ENCODE data around the gene TRIM10.

The TRIM10 gene

GRCh38 chr6:30162265-30163089, 1.5 kb upstream of the TRIM10 start:
- peak overlapping the region; percentile 69 to 80 for H3K4me3 ChIP-seq (ENCODE audit: low read length in 2 of 2)
- H3K36me3 ChIP-seq (ENCODE audit: control insufficient read depth in 2 of 2, insufficient read depth in 2 of 2, low read length in 2 of 2), result peaks cover 3% of the 10 kb centered on the region in 2 donors
- no peaks in the 10 kb centered on the region for H3K27me3 ChIP-seq (ENCODE audit: control insufficient read depth in 2 of 2, insufficient read depth in 2 of 2, low read length in 2 of 2)
- H3K9me3 ChIP-seq (ENCODE audit: control insufficient read depth in 2 of 2, low read length in 2 of 2), result no peaks in the 10 kb centered on the region
- H3K4me1 ChIP-seq (ENCODE audit: control insufficient read depth in 2 of 2, insufficient read depth in 2 of 2, low read length in 2 of 2), result peaks cover 7 to 8% of the 10 kb centered on the region in 2 donors
- H3K9ac ChIP-seq (ENCODE audit: low read depth in 1 of 2, low read length in 2 of 2), result peak overlapping the region in 1 of 2 donors; percentile 91
- peak overlapping the region; percentile 92 to 94 for H3K27ac ChIP-seq (ENCODE audit: low read depth in 2 of 2, low read length in 2 of 2)

- Histone ChIP-seq H3K9ac (ENCODE audit: low read depth in 1 of 2, low read length in 2 of 2) (no peak overlapping the region), H3K27ac (ENCODE audit: low read depth in 2 of 2, low read length in 2 of 2) (no peak overlapping the region), H3K36me3 (ENCODE audit: control insufficient read depth in 2 of 2, insufficient read depth in 2 of 2, low read length in 2 of 2) (no peaks in the 10 kb centered on the region), H3K27me3 (ENCODE audit: control insufficient read depth in 2 of 2, insufficient read depth in 2 of 2, low read length in 2 of 2) (no peaks in the 10 kb centered on the region), H3K4me1 (ENCODE audit: control insufficient read depth in 2 of 2, insufficient read depth in 2 of 2, low read length in 2 of 2) (peaks cover 18 to 20% of the 10 kb centered on the region in 2 donors), H3K4me3 (ENCODE audit: low read length in 2 of 2) (no peak overlapping the region), H3K9me3 (ENCODE audit: control insufficient read depth in 2 of 2, low read length in 2 of 2) (no peaks in the 10 kb centered on the region)
These were observed 815 bp downstream of the TRIM10 start for GRCh38 chr6:30160008-30160784.

GRCh38 chr6:30158475-30159040, 2.5 kb downstream of the TRIM10 start:
- H3K27ac ChIP-seq (ENCODE audit: low read depth in 2 of 2, low read length in 2 of 2), result no peak overlapping the region

GRCh38 chr6:30157999-30158398, 3.0 kb downstream of the TRIM10 start:
- H3K4me3 ChIP-seq (ENCODE audit: low read length in 2 of 2), result no peak overlapping the region
- no peaks in the 10 kb centered on the region for H3K27me3 ChIP-seq (ENCODE audit: control insufficient read depth in 2 of 2, insufficient read depth in 2 of 2, low read length in 2 of 2)
- H3K9me3 ChIP-seq (ENCODE audit: control insufficient read depth in 2 of 2, low read length in 2 of 2), result no peaks in the 10 kb centered on the region
- no peak overlapping the region for H3K27ac ChIP-seq (ENCODE audit: low read depth in 2 of 2, low read length in 2 of 2)
- peaks cover 24 to 32% of the 10 kb centered on the region in 2 donors for H3K4me1 ChIP-seq (ENCODE audit: control insufficient read depth in 2 of 2, insufficient read depth in 2 of 2, low read length in 2 of 2)
- no peaks in the 10 kb centered on the region for H3K36me3 ChIP-seq (ENCODE audit: control insufficient read depth in 2 of 2, insufficient read depth in 2 of 2, low read length in 2 of 2)
- H3K9ac ChIP-seq (ENCODE audit: low read depth in 1 of 2, low read length in 2 of 2), result no peak overlapping the region

More at GRCh38 chr6:30158475-30159040, 2.5 kb downstream of the TRIM10 start:
- no peaks in the 10 kb centered on the region for H3K36me3 ChIP-seq (ENCODE audit: control insufficient read depth in 2 of 2, insufficient read depth in 2 of 2, low read length in 2 of 2)
- no peak overlapping the region for H3K4me3 ChIP-seq (ENCODE audit: low read length in 2 of 2)
- peaks cover 24 to 32% of the 10 kb centered on the region in 2 donors for H3K4me1 ChIP-seq (ENCODE audit: control insufficient read depth in 2 of 2, insufficient read depth in 2 of 2, low read length in 2 of 2)
- H3K27me3 ChIP-seq (ENCODE audit: control insufficient read depth in 2 of 2, insufficient read depth in 2 of 2, low read length in 2 of 2), result no peaks in the 10 kb centered on the region
- no peak overlapping the region for H3K9ac ChIP-seq (ENCODE audit: low read depth in 1 of 2, low read length in 2 of 2)
- no peaks in the 10 kb centered on the region for H3K9me3 ChIP-seq (ENCODE audit: control insufficient read depth in 2 of 2, low read length in 2 of 2)

- Histone ChIP-seq H3K9ac (ENCODE audit: low read depth in 1 of 2, low read length in 2 of 2) (no peak overlapping the region), H3K4me1 (ENCODE audit: control insufficient read depth in 2 of 2, insufficient read depth in 2 of 2, low read length in 2 of 2) (peaks cover 27 to 32% of the 10 kb centered on the region in 2 donors), H3K36me3 (ENCODE audit: control insufficient read depth in 2 of 2, insufficient read depth in 2 of 2, low read length in 2 of 2) (no peaks in the 10 kb centered on the region), H3K27ac (ENCODE audit: low read depth in 2 of 2, low read length in 2 of 2) (no peak overlapping the region), H3K9me3 (ENCODE audit: control insufficient read depth in 2 of 2, low read length in 2 of 2) (no peaks in the 10 kb centered on the region), H3K27me3 (ENCODE audit: control insufficient read depth in 2 of 2, insufficient read depth in 2 of 2, low read length in 2 of 2) (no peaks in the 10 kb centered on the region), H3K4me3 (ENCODE audit: low read length in 2 of 2) (no peak overlapping the region)
These were observed 3.4 kb downstream of the TRIM10 start for GRCh38 chr6:30157581-30157980.

GRCh38 chr6:30156774-30157173, 4.2 kb downstream of the TRIM10 start:
- H3K4me1 ChIP-seq (ENCODE audit: control insufficient read depth in 2 of 2, insufficient read depth in 2 of 2, low read length in 2 of 2), result peaks cover 25 to 34% of the 10 kb centered on the region in 2 donors
- H3K9ac ChIP-seq (ENCODE audit: low read depth in 1 of 2, low read length in 2 of 2), result peak overlapping the region in 1 of 2 donors; percentile 17
- peak overlapping the region; percentile 66 to 83 for H3K27ac ChIP-seq (ENCODE audit: low read depth in 2 of 2, low read length in 2 of 2)
- H3K27me3 ChIP-seq (ENCODE audit: control insufficient read depth in 2 of 2, insufficient read depth in 2 of 2, low read length in 2 of 2), result no peaks in the 10 kb centered on the region
- H3K36me3 ChIP-seq (ENCODE audit: control insufficient read depth in 2 of 2, insufficient read depth in 2 of 2, low read length in 2 of 2), result no peaks in the 10 kb centered on the region
- H3K9me3 ChIP-seq (ENCODE audit: control insufficient read depth in 2 of 2, low read length in 2 of 2), result no peaks in the 10 kb centered on the region
- no peak overlapping the region for H3K4me3 ChIP-seq (ENCODE audit: low read length in 2 of 2)

- Histone ChIP-seq H3K9me3 (ENCODE audit: control insufficient read depth in 2 of 2, low read length in 2 of 2) (no peaks in the 10 kb centered on the region), H3K27ac (ENCODE audit: low read depth in 2 of 2, low read length in 2 of 2) (peak overlapping the region; percentile 83 to 86), H3K36me3 (ENCODE audit: control insufficient read depth in 2 of 2, insufficient read depth in 2 of 2, low read length in 2 of 2) (no peaks in the 10 kb centered on the region), H3K27me3 (ENCODE audit: control insufficient read depth in 2 of 2, insufficient read depth in 2 of 2, low read length in 2 of 2) (no peaks in the 10 kb centered on the region), H3K4me3 (ENCODE audit: low read length in 2 of 2) (no peak overlapping the region), H3K9ac (ENCODE audit: low read depth in 1 of 2, low read length in 2 of 2) (peak overlapping the region in 1 of 2 donors; percentile 17), H3K4me1 (ENCODE audit: control insufficient read depth in 2 of 2, insufficient read depth in 2 of 2, low read length in 2 of 2) (peaks cover 25 to 34% of the 10 kb centered on the region in 2 donors)
These were observed 4.8 kb downstream of the TRIM10 start for GRCh38 chr6:30156262-30156599.

GRCh38 chr6:30155520-30156261, 5.3 kb downstream of the TRIM10 start:
- Histone ChIP-seq H3K4me3 (ENCODE audit: low read length in 2 of 2) (no peak overlapping the region), H3K9ac (ENCODE audit: low read depth in 1 of 2, low read length in 2 of 2) (peak overlapping the region in 1 of 2 donors; percentile 13), H3K36me3 (ENCODE audit: control insufficient read depth in 2 of 2, insufficient read depth in 2 of 2, low read length in 2 of 2) (no peaks in the 10 kb centered on the region), H3K9me3 (ENCODE audit: control insufficient read depth in 2 of 2, low read length in 2 of 2) (no peaks in the 10 kb centered on the region), H3K27ac (ENCODE audit: low read depth in 2 of 2, low read length in 2 of 2) (peak overlapping the region; percentile 83 to 86), H3K27me3 (ENCODE audit: control insufficient read depth in 2 of 2, insufficient read depth in 2 of 2, low read length in 2 of 2) (no peaks in the 10 kb centered on the region), H3K4me1 (ENCODE audit: control insufficient read depth in 2 of 2, insufficient read depth in 2 of 2, low read length in 2 of 2) (peaks cover 25 to 34% of the 10 kb centered on the region in 2 donors)

- peaks cover 25 to 34% of the 10 kb centered on the region in 2 donors for H3K4me1 ChIP-seq (ENCODE audit: control insufficient read depth in 2 of 2, insufficient read depth in 2 of 2, low read length in 2 of 2)
- no peaks in the 10 kb centered on the region for H3K36me3 ChIP-seq (ENCODE audit: control insufficient read depth in 2 of 2, insufficient read depth in 2 of 2, low read length in 2 of 2)
- peak overlapping the region; percentile 19 to 57 for H3K4me3 ChIP-seq (ENCODE audit: low read length in 2 of 2)
- no peaks in the 10 kb centered on the region for H3K27me3 ChIP-seq (ENCODE audit: control insufficient read depth in 2 of 2, insufficient read depth in 2 of 2, low read length in 2 of 2)
- no peaks in the 10 kb centered on the region for H3K9me3 ChIP-seq (ENCODE audit: control insufficient read depth in 2 of 2, low read length in 2 of 2)
- H3K9ac ChIP-seq (ENCODE audit: low read depth in 1 of 2, low read length in 2 of 2), result peak overlapping the region; percentile 13 to 48
- H3K27ac ChIP-seq (ENCODE audit: low read depth in 2 of 2, low read length in 2 of 2), result peak overlapping the region; percentile 83 to 86
These were observed 6.1 kb downstream of the TRIM10 start for GRCh38 chr6:30154709-30155519.

Measured in mucosa of rectum (tissue), 2 donors.